Activated CD4-positive, alpha-beta T cell treated with anti-CD3 and anti-CD28 coated beads, Interleukin-2, amount 50 U/mL, for 16 hours (primary cell): ENCODE measurements around the gene LAMA4.

ENCODE experiments used
- DNase-seq: peaks from one replicate; pipeline ENCODE4 v3.0.0-alpha.2; 2020

Gene LAMA4

GRCh38 chr6:112253841-112254816 is at the start of gene LAMA4:
Gene LAMA4 (minus strand): TSS chr6:112254567. CDS start chr6:112254150, 417 bp downstream.
- DNase-seq = no peak

GRCh38 chr6:112302142-112302705 is 47.9 kb upstream of the LAMA4 start:
- DNase-seq = no peak

- no peak for DNase-seq
Measured at GRCh38 chr6:112300896-112301295, 46.5 kb upstream of the LAMA4 start.

- no peak for DNase-seq
Measured at GRCh38 chr6:112298816-112299281, 44.5 kb upstream of the LAMA4 start.

GRCh38 chr6:112298021-112298745 is 43.8 kb upstream of the LAMA4 start:
- DNase-seq = no peak

- no peak for DNase-seq
Measured at GRCh38 chr6:112296694-112297093, 42.3 kb upstream of the LAMA4 start.

- DNase-seq = peak; percentile 15
Measured at GRCh38 chr6:112296122-112296521, 41.8 kb upstream of the LAMA4 start.

GRCh38 chr6:112291161-112291762 is 36.9 kb upstream of the LAMA4 start:
- no peak for DNase-seq

GRCh38 chr6:112289038-112289566 is 34.7 kb upstream of the LAMA4 start:
- no peak for DNase-seq

- DNase-seq = peak; percentile 28
Measured at GRCh38 chr6:112288475-112288874, 34.1 kb upstream of the LAMA4 start.

GRCh38 chr6:112287577-112288225 is 33.3 kb upstream of the LAMA4 start:
- DNase-seq = no peak

- no peak for DNase-seq
Measured at GRCh38 chr6:112286500-112287144, 32.3 kb upstream of the LAMA4 start.

- peak; percentile 91 for DNase-seq
Measured at GRCh38 chr6:112286010-112286409, 31.6 kb upstream of the LAMA4 start.

GRCh38 chr6:112284603-112285002 is 30.2 kb upstream of the LAMA4 start:
- peak; percentile 9 for DNase-seq

- DNase-seq = no peak
Measured at GRCh38 chr6:112283621-112284020, 29.3 kb upstream of the LAMA4 start.

GRCh38 chr6:112281821-112282615 is 27.7 kb upstream of the LAMA4 start:
- no peak for DNase-seq

- DNase-seq = no peak
Measured at GRCh38 chr6:112279031-112279935, 24.9 kb upstream of the LAMA4 start.

- DNase-seq = no peak
Measured at GRCh38 chr6:112275365-112275764, 21.0 kb upstream of the LAMA4 start.

- DNase-seq = no peak
Measured at GRCh38 chr6:112274774-112275173, 20.4 kb upstream of the LAMA4 start.

- no peak for DNase-seq
Measured at GRCh38 chr6:112272799-112273198, 18.4 kb upstream of the LAMA4 start.
